Trophoblast cell (in vitro differentiated cells and primary cell): ENCODE results near the gene GRIK5.
"Not testable (repeated sequence)": the region's sequence is repeated elsewhere in the genome, so short reads cannot be mapped to it uniquely, and the experiment has no call there.

Source experiments
- DNase-seq, 2 donors: peaks; one replicate each; pipeline ENCODE4 v3.0.0-alpha.2; 2016
- H2AFZ ChIP-seq: 2 replicates; pipeline ENCODE4 v1.6.1; 2013; ENCODE audit warnings: low read length, moderate library complexity, mild to moderate bottlenecking; ENCODE audit not compliant: insufficient read depth, poor library complexity
- H2AK5ac ChIP-seq: 2 replicates; pipeline ENCODE4 v1.6.1; 2013; ENCODE audit warnings: mild to moderate bottlenecking, low read length
- H2BK120ac ChIP-seq: 2 replicates; pipeline ENCODE4 v1.6.1; 2013; ENCODE audit warnings: low read length, mild to moderate bottlenecking, moderate library complexity; ENCODE audit not compliant: insufficient read depth, poor library complexity
- H2BK12ac ChIP-seq: 2 replicates; pipeline ENCODE4 v1.6.1; 2013; ENCODE audit warnings: mild to moderate bottlenecking, low read length, moderate library complexity
- H2BK5ac ChIP-seq: 2 replicates; pipeline ENCODE4 v1.6.1; 2013; ENCODE audit warnings: low read length, low read depth, moderate library complexity, mild to moderate bottlenecking; ENCODE audit not compliant: poor library complexity
- H3K14ac ChIP-seq: 2 replicates; pipeline ENCODE4 v1.6.1; 2013; ENCODE audit warnings: mild to moderate bottlenecking, low read length
- H3K18ac ChIP-seq: 2 replicates; pipeline ENCODE4 v1.6.1; 2013; ENCODE audit warnings: mild to moderate bottlenecking, low read length
- H3K23ac ChIP-seq: 2 replicates; pipeline ENCODE4 v1.6.1; 2013; ENCODE audit warnings: low read length
- H3K27ac ChIP-seq: 2 replicates; pipeline ENCODE4 v1.5.1; 2013; ENCODE audit warnings: low read depth, mild to moderate bottlenecking, inconsistent platforms, low read length, moderate library complexity
- H3K27me3 ChIP-seq: 2 replicates; pipeline ENCODE4 v1.6.1; 2013; ENCODE audit warnings: inconsistent platforms, mild to moderate bottlenecking, low read length, moderate library complexity; ENCODE audit not compliant: insufficient read depth
- H3K36me3 ChIP-seq, 2 experiments: 1 replicate in 1 of 2; 2 replicates in 1 of 2; pipeline ENCODE4 v1.6.1; 2013; ENCODE audit warnings: low read length in 2 of 2, mild to moderate bottlenecking in 2 of 2, moderate library complexity in 1 of 2; ENCODE audit not compliant: insufficient read depth in 2 of 2, control insufficient read depth in 1 of 2
- H3K4ac ChIP-seq: 2 replicates; pipeline ENCODE4 v1.6.1; 2013; ENCODE audit warnings: low read depth, mild to moderate bottlenecking, low read length, moderate library complexity
- H3K4me1 ChIP-seq, 2 experiments: 1 replicate in 1 of 2; 2 replicates in 1 of 2; pipeline ENCODE4 v1.6.1; 2013; ENCODE audit warnings: low read length in 2 of 2, mild to moderate bottlenecking in 2 of 2, moderate library complexity in 1 of 2; ENCODE audit not compliant: insufficient read depth in 2 of 2, control insufficient read depth in 1 of 2
- H3K4me2 ChIP-seq: 2 replicates; pipeline ENCODE4 v1.6.1; 2013; ENCODE audit warnings: inconsistent platforms, mild to moderate bottlenecking, low read length, moderate library complexity
- H3K4me3 ChIP-seq: 2 replicates; pipeline ENCODE4 v1.5.1; 2013; ENCODE audit warnings: mild to moderate bottlenecking, low read depth, low read length, inconsistent platforms
- H3K79me1 ChIP-seq: one replicate; pipeline ENCODE4 v1.6.1; 2013; ENCODE audit warnings: low read length
- H3K79me2 ChIP-seq: 2 replicates; pipeline ENCODE4 v1.6.1; 2013; ENCODE audit warnings: low read length, mild to moderate bottlenecking; ENCODE audit not compliant: control insufficient read depth, insufficient read depth, poor library complexity
- H3K9ac ChIP-seq: 2 replicates; pipeline ENCODE4 v1.6.1; 2013; ENCODE audit warnings: mild to moderate bottlenecking, low read length
- H3K9me3 ChIP-seq: 2 replicates; pipeline ENCODE4 v1.6.1; 2013; ENCODE audit warnings: low read depth, mild to moderate bottlenecking, control low read depth, inconsistent platforms, low read length; ENCODE audit not compliant: insufficient read depth
- H4K12ac ChIP-seq: 2 replicates; pipeline ENCODE4 v1.6.1; 2013; ENCODE audit warnings: low read depth, mild to moderate bottlenecking, low read length, moderate library complexity
- H4K8ac ChIP-seq: 2 replicates; pipeline ENCODE4 v1.6.1; 2013; ENCODE audit warnings: low read depth, mild to moderate bottlenecking, low read length, moderate library complexity
- H4K91ac ChIP-seq: one replicate; pipeline ENCODE4 v1.6.1; 2013; ENCODE audit warnings: low read depth, mild to moderate bottlenecking, low read length, moderate library complexity
- WGBS: extraction: QIAGEN DNeasy Blood & Tissue Kit; methylation state at CpG from one replicate; pipeline ENCODE4 v1.1.7; 2013; ENCODE audit warnings: missing lambda C conversion rate; ENCODE audit not compliant: insufficient read length, insufficient coverage; ENCODE audit errors: extremely low coverage; 5-methylcytosine and 5-hydroxymethylcytosine counted together

Gene GRIK5

GRCh38 chr19:42018503-42019193 lies 51.4 kb downstream of the GRIK5 start:
- Histone ChIP-seq H3K4me1 (no peaks in the 10 kb centered on the region), H3K14ac (no peak overlapping the region), H3K9ac (no peak overlapping the region), H3K9me3 (no peaks in the 10 kb centered on the region), H2AFZ (no peak overlapping the region), H4K91ac (no peak overlapping the region), H2BK120ac (no peak overlapping the region), H3K27ac (no peak overlapping the region), H3K36me3 (no peaks in the 10 kb centered on the region), H4K8ac (no peak overlapping the region), H3K4ac (no peak overlapping the region), H3K27me3 (no peaks in the 10 kb centered on the region), H3K79me2 (no peaks in the 10 kb centered on the region), H2BK12ac (no peak overlapping the region), H3K23ac (no peak overlapping the region), H3K4me3 (no peak overlapping the region), H3K18ac (no peak overlapping the region), H3K4me2 (no peak overlapping the region), H4K12ac (no peak overlapping the region), H3K79me1 (no peaks in the 10 kb centered on the region), H2BK5ac (no peak overlapping the region), H2AK5ac (no peak overlapping the region)
- DNase-seq: no peak
- WGBS: no CpG with 5 or more reads among the region's 11 CpGs

DNA sequence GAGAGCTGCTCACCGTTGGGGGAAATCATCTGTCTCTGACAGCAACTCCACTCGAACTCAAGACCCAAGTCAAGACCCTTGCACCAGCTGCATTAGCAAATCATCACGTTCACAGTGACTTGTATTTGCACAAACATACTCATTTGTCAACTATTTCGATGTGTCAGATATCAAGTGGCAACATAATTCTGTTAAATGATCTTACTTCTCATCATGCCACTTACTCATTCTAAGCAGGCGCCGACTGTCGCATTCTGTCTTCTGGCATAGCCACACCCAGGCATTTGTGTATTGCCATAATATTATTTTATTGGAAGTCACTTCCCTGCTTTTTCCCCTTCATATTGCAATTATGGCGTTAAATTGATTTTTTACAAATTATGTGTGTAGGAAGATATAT lies 53.0 kb downstream of the GRIK5 start:
- Histone ChIP-seq H3K23ac (no peak overlapping the region), H3K27me3 (no peaks in the 10 kb centered on the region)
- WGBS: no CpG with 5 or more reads among the region's 8 CpGs

DNA sequence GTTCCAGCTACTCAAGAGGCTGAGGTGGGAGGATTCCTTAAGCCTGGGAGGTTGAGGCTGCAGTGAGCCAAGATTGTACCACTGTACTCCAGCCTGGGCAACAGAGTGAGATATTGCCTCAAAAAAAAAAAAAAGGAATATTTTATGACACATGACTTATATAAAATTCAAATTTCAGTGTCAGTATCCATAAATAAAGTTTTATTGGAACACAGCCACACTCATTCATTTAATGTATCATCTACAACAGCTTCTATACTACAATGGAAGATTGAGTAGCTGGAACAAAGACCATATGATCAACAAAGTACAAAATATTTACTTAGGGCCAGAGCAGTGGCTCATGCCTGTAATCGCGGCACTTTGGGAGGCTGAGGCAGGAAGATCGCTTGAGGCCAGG lies 57.3 kb downstream of the GRIK5 start:
- not testable (repeated sequence) for H4K91ac ChIP-seq, H2BK5ac ChIP-seq, DNase-seq, H3K18ac ChIP-seq, H2BK12ac ChIP-seq, H3K79me2 ChIP-seq, H2AFZ ChIP-seq, H4K12ac ChIP-seq, H4K8ac ChIP-seq, H3K4me3 ChIP-seq, H3K27me3 ChIP-seq, H3K27ac ChIP-seq, H3K36me3 ChIP-seq, H3K79me1 ChIP-seq, H3K4me1 ChIP-seq, H3K9me3 ChIP-seq, H3K4me2 ChIP-seq, H3K23ac ChIP-seq, H3K14ac ChIP-seq, H2BK120ac ChIP-seq, H3K9ac ChIP-seq, H3K4ac ChIP-seq, H2AK5ac ChIP-seq
- no CpG with 5 or more reads among the region's 3 CpGs for WGBS

More for the DNA sequence above, 53.0 kb downstream of the GRIK5 start:
- Histone ChIP-seq H2AFZ (no peak overlapping the region), H3K27ac (no peak overlapping the region), H3K14ac (no peak overlapping the region), H3K4me1 (no peaks in the 10 kb centered on the region), H3K79me1 (no peaks in the 10 kb centered on the region), H3K4ac (no peak overlapping the region), H3K36me3 (no peaks in the 10 kb centered on the region), H2BK120ac (no peak overlapping the region), H4K91ac (no peak overlapping the region), H3K4me2 (no peak overlapping the region), H3K9me3 (no peaks in the 10 kb centered on the region), H3K79me2 (no peaks in the 10 kb centered on the region), H3K9ac (no peak overlapping the region), H3K18ac (no peak overlapping the region), H3K4me3 (no peak overlapping the region), H2BK5ac (no peak overlapping the region), H4K8ac (no peak overlapping the region), H4K12ac (no peak overlapping the region), H2AK5ac (no peak overlapping the region), H2BK12ac (no peak overlapping the region)
- DNase-seq: no peak

- Histone ChIP-seq H2AFZ (no peak overlapping the region), H3K4me1 (no peaks in the 10 kb centered on the region), H3K9ac (no peak overlapping the region), H3K4me3 (no peak overlapping the region), H3K4me2 (no peak overlapping the region), H3K36me3 (no peaks in the 10 kb centered on the region), H2AK5ac (no peak overlapping the region), H3K27ac (no peak overlapping the region), H2BK120ac (no peak overlapping the region), H3K14ac (no peak overlapping the region), H4K91ac (no peak overlapping the region), H4K12ac (no peak overlapping the region), H3K4ac (no peak overlapping the region), H3K9me3 (no peaks in the 10 kb centered on the region), H4K8ac (no peak overlapping the region), H3K23ac (no peak overlapping the region), H3K79me1 (no peaks in the 10 kb centered on the region), H2BK5ac (no peak overlapping the region), H3K79me2 (no peaks in the 10 kb centered on the region), H3K18ac (no peak overlapping the region), H2BK12ac (no peak overlapping the region), H3K27me3 (no peaks in the 10 kb centered on the region)
- DNase-seq: no peak
- no CpG with 5 or more reads among the region's 11 CpGs for WGBS
These were observed 59.5 kb downstream of the GRIK5 start for GRCh38 chr19:42010245-42011126.
